ENCODE measurements around the gene DMBX1.

DNA sequence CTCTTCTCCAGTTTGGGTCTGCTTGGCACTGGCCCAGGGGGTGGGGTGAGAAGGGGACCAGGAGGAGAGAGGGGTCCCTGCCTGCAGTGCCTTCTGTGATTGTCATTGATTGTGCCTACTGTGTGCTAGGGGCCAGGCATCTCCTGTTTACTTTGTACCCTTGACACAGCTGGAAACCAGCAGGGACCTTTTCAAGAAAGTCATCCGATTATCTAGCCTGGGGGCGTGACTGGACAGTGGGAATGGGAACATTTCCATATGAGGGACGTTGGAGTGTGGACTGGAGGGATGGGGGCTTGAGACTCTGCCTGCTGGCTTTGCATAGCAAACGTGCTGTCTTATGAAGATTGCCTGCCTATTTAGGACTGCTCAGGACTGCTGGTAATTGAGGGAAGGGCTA lies 19.8 kb upstream of the DMBX1 start:
- TF ChIP-seq CTCF (IDR thresholded peaks at IDR 0.05) (no peak), EZH2 (IDR thresholded peaks at IDR 0.05; ENCODE audit: borderline replicate concordance, insufficient read depth, low read depth, low read length, poor library complexity, severe bottlenecking) (no peak)
